Fibroblast of skin of abdomen (primary cell): ENCODE results near the gene SMIM5. TPM values are rescaled to one million over a fixed set of nuclear protein-coding genes. Genes with fewer than 3 reads are reported as not detected.
A peak's percentile ranks its signal among the peaks of the same experiment; 100 is the strongest.
"Not testable (repeated sequence)": the region's sequence is repeated elsewhere in the genome, so short reads cannot be mapped to it uniquely, and the experiment has no call there.

Source experiments
- DNase-seq: peaks from one replicate; pipeline ENCODE4 v3.0.0-alpha.2; 2013
- polyA plus RNA-seq, 2 experiments: library from polyadenylated mRNA; unstranded; fragments of 120-200 nt; gene quantifications; one replicate each; pipeline ENCODE4 v1.2.1, GENCODE V29; 2013; ENCODE audit not compliant: insufficient read length in 2 of 2

Gene SMIM5, protein sequence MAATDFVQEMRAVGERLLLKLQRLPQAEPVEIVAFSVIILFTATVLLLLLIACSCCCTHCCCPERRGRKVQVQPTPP
- polyA plus RNA-seq (2013, experiment 1 of 2; ENCODE audit: insufficient read length), result 0.10 TPM
- polyA plus RNA-seq (2013, experiment 2 of 2; ENCODE audit: insufficient read length), result 0.05 TPM

GRCh38 chr17:75632863-75633485 is at the start of gene SMIM5:
Gene SMIM5 (plus strand): TSS chr17:75633434. CDS start chr17:75640202, 6,768 bp downstream.
- peak; percentile 65 for DNase-seq

GRCh38 chr17:75584849-75585175 is 48.4 kb upstream of the SMIM5 start:
- DNase-seq, result no peak

- DNase-seq, result peak; percentile 30
Measured at GRCh38 chr17:75587675-75588595, 45.3 kb upstream of the SMIM5 start, which contains the start of gene MYO15B. Gene MYO15B (plus strand): TSS chr17:75587800. CDS start chr17:75588058, 258 bp downstream.

DNA sequence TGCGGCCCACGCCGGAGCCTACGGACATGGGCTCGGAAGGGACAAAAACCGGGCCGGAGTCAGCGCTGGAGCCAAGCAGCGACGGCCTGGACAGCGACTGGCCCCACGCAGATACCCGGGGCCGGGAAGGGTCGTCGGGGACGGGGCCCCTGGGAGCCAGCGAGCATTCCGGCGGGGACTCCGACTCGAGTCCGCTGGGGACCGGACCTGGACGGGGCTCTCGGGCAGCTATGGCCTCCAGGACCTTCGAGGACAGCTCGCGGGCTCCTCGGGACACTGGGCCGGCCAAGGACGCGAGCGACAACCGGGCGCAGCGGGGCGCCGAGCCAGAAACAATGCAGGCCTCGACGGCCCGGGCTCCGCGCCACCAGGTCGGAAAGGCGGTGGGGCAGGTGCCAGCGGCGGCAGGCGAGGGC is 44.6 kb upstream of the SMIM5 start:
- DNase-seq, result no peak

DNA sequence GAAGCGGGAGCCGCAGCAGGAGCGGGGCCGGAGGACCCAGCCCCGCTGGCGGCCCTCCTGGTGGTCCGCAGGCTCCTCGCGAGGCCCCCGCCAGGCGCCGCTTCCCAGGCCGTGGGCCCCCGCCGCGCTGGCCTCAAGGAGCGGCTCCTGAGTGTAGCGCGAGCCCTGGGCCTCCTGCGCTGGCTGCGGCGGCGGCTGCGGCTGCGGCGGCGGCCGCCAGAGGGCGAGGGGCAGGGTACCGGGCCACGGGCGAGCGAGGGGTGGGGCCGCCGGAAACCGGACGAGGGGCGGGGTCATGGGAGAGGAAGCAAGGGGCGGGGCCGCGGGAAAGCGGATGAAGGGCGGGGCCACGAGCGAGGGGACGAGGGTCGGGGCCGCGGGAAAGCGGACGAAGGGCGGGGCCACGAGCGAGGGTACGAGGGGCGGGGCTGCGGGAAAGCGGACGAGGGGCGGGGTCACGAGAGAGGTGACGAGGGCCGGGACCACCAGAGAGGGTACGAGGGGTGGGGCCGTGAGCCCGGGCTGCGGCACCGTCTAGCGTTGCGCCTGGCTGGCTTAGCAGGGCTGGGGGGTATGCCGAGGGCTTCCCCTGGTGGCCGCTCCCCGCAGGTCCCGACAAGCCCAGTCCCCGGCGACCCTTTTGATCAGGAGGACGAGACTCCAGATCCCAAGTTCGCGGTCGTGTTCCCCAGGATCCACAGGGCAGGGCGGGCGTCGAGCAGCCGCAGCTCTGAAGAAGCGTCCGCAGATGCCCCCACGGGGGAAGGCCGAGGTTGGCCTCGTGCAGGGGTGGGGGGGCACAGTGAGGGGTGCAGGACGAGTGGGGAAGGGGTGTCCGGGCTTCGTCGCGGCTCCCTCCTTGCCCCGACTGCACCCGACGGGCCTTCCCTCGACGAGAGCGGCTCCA is 44.0 kb upstream of the SMIM5 start:
- peak; percentile 86 for DNase-seq

DNA sequence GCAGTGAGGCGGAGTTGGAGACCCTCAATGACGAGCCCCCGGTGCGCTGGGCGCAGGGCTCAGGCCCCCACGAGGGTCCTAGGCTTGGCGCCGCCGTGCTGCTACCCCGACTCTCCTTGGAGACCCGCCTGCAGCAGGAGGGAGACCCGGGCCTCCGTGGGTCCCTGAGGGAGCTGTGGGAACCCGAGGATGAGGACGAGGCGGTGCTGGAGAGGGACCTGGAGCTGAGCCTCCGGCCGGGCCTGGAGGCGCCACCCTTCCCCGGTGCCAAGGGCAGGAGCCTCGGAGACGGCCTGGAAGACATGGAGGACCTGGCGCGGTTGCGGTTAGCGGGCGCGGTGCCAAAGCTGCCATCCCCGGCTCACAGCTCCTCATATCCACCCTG is 43.3 kb upstream of the SMIM5 start:
- DNase-seq, result no peak

GRCh38 chr17:75590314-75590761 is 42.9 kb upstream of the SMIM5 start:
- DNase-seq, result no peak

- no peak for DNase-seq
Measured at GRCh38 chr17:75590849-75591721, 42.1 kb upstream of the SMIM5 start.

- DNase-seq, result no peak
Measured at GRCh38 chr17:75591722-75592302, 41.4 kb upstream of the SMIM5 start.

- no peak for DNase-seq
Measured at GRCh38 chr17:75592348-75593020, 40.8 kb upstream of the SMIM5 start.

- DNase-seq, result not testable (repeated sequence)
Measured at GRCh38 chr17:75593430-75593829, 39.8 kb upstream of the SMIM5 start.

DNA sequence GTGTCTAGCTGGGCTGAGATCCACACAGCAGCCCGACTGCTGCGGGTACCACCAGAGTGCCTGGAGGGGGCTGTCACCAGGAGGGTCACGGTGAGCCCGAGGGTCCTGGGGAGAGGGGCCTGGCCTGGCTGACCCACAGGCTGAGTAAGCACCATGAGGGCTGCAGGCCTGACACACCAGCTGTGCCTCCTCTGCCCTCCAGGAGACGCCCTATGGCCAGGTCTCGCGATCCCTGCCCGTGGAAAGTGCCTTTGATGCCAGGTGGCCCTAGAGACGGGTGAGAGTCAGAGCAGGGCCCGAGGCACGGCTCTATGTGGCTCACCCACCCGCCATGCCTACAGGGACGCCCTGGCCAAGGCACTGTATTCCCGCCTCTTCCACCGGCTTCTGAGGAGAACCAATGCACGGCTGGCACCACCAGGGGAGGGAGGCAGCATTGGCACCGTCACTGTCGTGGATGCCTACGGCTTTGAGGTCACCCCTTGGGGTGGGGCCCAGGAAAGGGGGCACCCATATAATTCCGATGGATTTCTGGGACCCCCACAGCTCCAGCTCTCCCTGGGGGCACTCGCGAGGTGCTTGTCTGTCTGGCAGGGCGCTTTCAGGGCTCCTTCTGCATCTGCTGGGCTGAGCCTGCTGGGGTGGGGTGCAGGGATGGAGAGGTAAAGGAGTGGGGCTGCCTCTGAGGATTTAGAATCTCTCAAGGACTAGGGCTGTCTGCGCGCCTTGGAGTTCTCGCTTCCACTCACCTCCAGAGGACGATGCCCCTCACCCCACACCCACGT is 38.5 kb upstream of the SMIM5 start:
- DNase-seq, result no peak

DNA sequence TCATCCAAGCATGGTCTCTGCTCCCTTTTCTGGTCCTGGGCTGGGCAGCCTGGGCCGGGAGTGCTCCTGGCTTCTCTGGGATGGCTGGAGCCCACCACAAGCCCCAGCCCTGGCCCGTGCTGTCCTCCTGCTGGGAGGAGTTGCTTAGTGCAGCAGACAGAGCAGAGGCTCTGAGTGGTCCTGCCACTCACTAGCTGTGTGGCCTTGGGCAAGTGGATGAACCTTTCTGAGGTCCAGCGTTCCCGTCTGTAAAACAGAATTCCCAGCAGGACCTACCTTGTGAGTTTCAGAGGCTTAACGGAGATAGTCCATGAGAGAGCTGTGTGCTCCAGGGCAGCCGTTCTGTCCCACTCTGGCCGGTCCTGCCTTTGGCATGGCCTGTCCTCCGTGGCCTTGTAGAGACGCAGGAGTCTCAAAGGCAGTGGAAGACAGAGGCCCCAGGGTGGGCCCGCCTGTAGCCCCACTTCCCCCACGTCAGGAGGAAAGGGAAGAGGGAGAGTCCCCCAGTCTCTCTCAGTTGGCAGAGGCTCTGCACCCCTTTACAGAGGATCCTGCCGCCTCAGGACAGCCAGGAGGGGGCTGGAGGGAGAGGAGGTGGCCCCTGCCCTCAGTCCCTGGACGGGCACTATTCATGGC is 37.8 kb upstream of the SMIM5 start:
- DNase-seq, result no peak

- DNase-seq, result no peak
Measured at GRCh38 chr17:75595920-75596313, 37.3 kb upstream of the SMIM5 start.

GRCh38 chr17:75596320-75597087 is 36.7 kb upstream of the SMIM5 start:
- DNase-seq, result no peak

DNA sequence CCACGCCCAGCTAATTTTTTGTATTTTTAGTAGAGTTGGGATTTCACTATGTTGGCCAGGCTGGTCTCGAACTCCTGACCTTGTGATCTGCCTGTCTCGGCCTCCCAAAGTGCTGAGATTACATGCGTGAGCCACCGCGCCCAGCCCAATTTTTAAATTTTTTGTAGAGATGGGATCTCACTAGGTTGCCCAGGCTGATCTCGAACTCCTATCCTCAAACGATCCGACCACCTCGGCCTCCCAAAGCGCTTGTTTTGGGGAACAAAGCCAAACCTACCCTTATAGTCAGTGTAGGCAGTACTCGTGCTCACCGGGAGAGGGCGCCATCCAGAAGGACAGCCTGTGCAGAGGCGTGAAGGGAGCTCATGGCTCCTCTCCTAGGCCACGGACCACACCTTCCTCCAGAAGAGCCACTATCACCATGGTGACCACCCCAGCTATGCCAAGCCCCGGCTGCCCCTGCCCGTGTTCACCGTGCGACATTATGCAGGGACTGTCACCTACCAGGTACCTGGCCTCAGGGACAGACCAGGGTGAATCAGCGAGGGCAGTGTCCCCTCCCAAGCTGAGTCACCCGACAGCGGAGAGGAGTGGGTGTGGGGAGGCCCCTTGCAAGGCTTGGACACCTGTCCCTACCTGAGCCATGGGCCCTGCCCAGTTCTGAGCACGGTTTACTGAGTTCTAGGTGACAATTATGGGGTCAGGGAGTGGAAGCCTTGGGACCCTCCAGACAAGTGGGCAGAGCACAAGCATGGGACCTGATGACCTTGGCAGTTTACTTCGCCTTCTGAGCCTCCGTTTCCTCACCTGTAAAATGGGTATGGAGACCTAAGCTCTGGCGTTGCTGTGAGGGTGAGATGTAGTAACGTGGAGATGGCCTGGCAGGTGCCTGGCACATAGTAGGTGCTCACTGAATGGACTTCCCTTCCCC is 31.9 kb upstream of the SMIM5 start:
- no peak for DNase-seq

GRCh38 chr17:75602644-75603043 is 30.6 kb upstream of the SMIM5 start:
- no peak for DNase-seq
